DMS53 treated with DMSO at 0.1 percent for 48 hours (cell line): ENCODE measurements around the gene TTC28.
"Not testable (repeated sequence)": the region's sequence is repeated elsewhere in the genome, so short reads cannot be mapped to it uniquely, and the experiment has no call there.

ENCODE experiments used
- DNase-seq: peaks from one replicate; lab custom pipeline; 2025; ENCODE audit not compliant: unreplicated experiment; lab: John Stamatoyannopoulos, UW

Gene TTC28

DNA sequence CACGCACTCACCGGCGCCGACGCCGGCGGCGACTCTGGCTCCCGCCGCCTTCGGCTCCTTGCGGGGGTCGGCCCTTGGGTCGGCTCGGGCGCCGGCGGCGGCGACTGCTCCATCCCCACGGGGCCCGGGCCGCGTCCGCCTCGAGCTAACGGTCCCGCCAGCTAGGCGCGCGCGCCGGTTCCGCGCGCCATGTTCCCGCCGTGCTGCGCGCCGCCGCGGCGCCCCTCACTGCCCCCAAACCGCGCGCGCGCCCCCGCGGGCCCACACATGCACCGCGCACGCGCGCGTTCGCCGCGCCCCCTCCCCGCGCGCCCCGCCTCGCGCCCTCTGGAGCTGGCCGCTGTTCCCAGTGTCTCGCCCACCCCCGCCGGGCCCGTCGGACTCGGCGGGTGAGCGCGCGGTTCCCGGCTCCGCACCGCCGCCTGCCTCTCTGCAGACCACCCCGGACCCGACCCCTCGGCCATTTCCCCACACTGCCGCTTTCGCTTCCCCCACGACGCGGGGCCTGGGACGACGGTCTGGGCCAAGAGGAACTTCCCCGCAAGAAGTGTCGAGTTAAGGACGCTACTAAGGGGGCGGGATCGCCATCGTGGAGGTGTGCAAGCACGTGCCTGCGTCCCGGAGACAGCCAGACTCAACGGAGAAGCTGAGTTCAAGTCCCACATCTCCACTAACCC lies at the start of gene TTC28:
Gene TTC28 (minus strand): TSS at position 230 of the 677 bp plus-strand sequence. CDS start 117 bp downstream, at position 113.
- not testable (repeated sequence) for DNase-seq

DNA sequence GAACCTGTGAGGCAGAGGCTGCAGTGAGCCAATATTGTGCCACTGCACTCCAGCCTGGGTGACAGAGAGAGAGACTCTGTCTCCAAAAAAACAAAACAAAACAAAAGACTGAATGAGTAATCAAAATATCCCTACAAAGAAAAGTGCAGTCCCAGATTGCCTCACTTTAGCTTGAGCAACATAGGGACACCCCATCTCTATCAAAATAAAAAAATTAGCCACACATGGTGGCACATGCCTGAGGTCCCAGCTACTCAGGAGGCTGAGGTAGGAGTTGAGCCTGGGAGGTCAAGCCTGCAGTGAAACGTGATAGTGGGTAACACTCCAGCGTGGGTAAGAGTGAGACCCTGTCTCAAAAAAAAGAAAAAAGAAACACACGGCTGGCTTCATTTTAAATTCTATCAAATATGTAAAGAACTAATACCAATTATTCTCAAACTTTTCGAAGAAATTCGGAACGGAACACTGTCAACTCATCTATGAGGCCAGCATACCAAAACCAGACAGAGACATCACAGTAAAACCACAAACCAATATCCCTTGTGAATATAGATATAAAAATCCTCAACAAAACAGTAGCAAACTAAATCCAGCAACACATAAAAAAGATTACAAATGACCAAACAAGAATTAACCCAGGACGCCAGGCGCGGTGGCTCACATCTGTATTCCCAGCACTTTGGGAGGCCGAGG lies 49.1 kb upstream of the TTC28 start:
- no peak for DNase-seq

DNA sequence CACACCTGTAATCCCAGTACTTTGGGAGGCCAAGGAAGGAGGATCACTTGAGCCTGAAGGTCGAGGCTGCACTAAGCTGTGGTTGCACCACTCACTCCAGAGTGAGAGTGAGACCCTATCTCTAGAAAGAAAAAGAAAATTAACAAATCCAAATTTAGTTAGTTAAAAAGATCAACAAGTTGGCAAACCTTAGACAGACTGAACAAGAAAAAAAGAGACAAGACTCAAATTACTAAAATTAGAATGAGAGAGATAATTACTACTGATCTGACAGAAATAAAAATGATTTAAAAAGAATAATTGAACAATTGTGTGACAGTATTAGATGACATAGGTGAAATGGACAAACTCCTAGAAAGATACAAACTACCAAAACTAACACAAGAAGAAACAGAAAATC lies 48.4 kb upstream of the TTC28 start:
- DNase-seq, result no peak

DNA sequence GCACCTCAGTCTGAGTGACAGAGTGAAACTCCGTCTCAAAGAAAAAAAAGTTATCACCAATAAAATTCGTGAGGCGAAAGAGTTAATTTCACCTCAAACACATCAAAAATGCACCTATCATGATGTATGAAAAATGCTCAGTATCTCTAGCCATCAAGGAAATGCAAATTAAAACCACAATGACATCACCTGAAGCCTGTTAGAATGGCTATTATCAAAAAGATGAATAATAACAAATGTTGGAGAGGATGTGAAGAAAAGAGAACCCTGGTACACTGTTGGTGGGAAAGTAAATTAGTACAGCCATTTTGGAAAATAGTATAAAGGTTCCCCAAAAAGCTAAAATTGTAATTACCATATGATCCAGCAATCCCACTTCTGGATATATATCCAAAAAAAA lies 38.4 kb upstream of the TTC28 start:
- no peak for DNase-seq

DNA sequence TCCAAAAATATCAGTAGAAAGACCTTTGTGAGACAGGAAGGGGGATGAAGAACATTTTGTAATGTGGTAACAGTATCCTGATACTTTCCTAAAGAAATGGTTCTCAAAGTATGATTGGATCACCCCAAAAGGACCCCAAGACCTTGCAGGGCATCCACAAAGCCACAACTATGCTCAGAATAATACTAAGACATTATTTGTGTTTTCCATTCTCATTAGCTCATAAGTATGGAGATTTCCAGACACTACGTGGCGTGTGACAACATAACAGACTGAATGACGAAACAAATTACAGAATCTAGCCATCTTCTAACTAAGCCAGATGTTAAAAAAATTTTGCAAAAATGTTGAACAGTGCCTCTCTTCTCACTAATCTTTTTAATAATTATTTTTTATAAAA lies 37.0 kb upstream of the TTC28 start:
- DNase-seq, result no peak

DNA sequence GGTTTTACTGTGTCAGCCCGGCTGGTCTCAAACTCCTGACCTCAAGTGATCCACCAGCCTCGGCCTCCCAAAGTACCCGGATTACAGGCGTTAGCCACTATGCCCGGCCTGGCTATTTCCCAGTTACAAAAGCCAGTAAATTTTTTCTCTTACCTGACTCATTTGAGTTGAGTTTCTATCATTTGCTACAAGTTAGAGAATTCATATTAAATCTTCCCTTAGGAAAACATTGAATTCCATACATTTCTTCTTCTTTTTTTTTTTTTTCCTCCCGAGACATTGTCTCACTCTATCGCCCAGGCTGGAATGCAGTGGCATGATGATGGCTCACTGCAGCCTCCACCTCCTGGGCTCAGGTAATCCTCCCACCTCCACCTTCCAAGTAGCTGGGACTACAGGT lies 36.0 kb upstream of the TTC28 start:
- DNase-seq, result no peak

DNA sequence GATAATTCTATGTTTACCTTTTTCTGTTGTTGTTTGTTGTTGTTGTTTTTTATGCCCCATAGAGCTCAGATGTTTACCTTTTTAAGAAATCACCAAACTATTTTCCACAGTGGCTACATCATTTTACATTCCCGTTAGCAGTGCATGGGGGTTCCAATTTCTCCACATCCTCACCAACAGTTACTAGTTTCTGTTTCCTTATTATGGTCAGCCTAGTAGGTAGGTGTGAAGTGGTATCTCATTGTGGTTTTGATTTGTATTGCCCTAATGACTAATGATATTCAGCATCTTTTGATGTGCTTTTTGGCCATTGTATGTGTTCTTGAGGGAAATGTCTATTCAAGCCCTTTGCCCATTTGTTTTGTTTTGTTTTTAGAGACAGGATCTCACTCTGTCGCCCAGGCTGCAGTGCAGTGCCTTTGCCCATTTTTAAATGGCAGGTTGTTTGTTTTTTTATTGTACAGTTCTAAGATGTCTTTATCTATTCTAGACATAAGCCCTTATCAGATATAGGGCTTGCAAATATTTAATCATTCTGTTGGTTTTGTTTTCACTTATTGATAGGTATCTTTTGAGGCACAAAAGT lies 34.5 kb upstream of the TTC28 start:
- DNase-seq, result no peak

DNA sequence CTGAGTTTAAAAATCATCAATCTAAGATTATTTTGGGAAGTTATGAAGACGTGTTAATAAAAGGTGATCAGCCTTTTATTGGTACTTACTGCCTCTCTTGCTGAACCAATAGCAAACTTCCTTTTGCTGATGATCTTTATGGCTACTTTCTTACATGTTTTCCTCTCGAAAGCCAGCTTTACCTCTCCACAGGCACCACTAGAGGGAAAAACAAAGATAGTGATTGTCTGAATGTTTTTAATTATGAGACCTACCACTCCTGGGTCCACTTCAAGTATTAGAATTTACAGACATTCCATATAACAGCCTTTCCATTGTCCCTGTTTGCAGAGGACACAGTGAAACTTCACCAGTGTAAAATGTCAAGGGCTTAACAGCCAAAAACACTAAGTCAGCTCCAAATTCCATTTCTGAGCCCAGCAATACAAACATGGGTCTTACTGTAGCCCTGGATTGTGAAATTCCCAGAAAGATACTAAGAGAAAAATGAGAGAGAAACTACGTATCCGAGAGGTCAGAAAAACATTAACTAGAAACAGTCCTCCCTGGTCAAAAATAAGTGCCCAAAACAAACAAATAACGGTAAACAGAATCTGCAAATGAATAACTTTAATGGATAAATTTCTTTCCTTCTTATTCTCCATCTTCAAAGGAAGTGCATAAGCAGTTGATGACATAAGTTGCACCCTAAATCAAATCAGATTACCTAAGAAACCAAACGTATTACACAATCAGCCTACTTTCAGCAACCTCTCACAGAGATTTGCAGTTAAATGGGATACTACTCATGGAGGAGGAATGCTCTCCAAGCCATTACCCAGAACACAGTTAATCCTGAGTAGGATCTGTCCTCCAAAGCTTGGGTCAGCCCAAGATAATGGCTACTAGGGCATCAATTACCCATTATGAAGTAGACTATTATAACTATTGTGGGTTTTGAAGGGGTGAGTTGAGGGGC lies 32.5 kb upstream of the TTC28 start:
- DNase-seq, result no peak

DNA sequence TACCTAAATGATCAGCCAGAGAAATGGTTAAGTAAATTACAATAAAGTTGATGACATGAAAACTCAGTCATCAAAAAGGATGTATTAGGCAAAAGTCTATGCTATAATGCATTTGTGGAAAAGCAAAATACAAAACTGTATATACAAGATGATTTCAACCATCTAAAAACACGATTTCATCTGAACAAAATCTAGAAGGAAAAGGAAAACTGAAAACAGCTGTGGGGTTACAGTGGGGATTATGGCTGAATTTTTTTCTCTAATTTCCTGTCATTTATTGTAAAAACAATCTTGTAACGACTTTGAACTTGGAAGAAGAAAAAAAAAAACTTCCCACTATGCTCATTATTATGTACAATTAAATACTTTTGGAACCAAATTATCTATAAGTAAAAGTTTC lies 31.7 kb upstream of the TTC28 start:
- DNase-seq, result no peak

DNA sequence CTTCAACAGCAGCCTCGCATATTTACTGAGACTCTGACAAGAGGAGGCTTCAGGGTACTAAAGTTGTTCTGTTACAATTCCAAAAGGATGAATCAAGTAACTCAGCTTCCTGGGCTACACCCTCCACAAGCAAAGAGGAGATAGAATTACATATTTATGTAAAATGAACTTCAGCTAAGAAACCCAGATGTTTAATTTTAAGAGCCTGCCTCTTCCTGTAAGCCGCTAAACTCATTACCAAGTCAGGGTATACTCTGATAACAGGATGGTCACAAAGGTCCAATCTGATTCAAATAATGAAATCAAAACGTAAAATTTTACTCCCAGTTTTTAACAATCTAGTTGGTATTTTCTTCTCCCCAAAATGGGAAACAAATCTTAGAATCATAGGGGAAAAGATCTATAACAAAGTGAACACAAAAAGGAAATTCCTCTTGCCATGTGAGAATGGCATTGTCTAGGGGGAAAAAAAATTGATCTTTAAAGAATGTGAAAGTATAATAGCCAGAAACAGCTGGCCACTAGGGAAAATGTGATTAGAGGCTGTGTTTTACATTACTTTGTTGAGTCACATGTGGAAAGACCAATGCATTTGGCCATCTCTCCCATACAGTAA lies 31.0 kb upstream of the TTC28 start:
- no peak for DNase-seq

DNA sequence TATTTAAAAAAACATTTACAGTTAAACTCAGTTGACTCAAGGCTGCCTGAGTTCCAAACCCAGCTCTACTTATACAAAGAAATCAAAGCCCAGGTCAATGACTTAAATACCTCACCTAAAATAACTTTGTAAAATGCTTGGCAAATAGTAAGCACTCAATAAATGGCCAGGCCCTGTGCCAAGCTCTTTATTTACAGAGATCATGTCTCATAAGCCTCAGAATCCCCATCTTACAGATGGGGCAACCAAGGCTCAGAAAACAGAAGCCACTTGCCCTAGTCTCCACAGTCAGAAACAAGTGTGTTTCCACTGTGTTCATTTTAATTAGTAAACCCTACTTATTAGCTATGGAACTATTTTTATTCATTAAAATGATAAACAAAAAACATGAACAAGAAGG lies 30.5 kb upstream of the TTC28 start:
- no peak for DNase-seq

DNA sequence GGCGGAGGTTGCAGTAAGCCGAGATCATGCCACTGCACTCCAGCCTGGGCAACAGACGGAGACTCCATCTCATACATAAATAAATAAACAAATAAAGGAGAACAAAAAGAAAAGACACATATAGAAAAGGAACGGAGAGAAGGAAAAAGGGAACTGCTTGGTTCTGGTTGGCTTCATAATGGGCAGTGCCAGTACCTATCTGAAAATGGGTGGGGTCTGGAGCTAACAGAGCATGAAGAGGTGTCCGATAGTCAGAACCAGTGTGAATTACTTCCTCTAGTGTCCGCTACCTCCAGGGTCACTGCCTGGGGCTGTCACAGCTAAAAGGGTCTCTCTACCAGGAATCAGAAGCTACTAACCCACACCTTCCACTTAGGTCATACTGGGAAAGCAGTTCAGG lies 27.2 kb upstream of the TTC28 start:
- no peak for DNase-seq

DNA sequence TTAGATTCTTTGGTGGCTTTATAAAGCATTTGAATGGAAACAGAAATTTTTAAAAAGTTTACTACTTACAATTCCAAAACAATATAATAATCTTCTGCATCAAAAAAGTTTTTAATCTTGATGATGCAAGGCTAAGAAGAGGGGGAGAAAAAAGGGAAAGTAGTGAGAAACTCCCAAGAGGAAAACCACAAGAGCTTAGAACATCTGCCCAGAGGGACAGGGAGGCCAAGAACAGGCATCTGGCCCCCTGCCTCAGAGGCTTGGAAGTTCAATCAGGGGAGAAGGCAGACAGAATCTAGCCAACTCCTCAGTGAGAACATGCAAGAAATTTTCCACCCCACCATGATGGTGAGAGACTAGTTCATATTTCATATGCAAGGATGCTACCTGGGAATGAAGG lies 23.8 kb upstream of the TTC28 start:
- no peak for DNase-seq

DNA sequence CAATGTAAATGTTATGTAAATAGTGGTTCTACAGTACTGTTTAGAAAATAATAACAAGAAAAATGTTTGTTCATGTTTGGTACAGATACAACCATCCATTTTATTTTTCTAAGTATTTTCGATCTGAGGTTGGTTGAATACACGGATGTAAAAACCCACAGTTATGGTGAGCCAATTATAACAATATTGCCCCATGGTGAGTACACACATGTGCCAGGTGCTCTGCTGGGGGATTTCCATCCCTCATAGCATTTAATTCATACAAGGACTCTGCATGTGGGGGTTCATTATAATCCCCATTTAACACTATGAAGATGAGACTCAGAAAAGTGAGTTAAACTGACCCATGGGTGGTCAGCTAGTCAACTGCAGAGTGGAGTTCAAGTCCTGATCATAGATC lies 23.3 kb upstream of the TTC28 start:
- no peak for DNase-seq

DNA sequence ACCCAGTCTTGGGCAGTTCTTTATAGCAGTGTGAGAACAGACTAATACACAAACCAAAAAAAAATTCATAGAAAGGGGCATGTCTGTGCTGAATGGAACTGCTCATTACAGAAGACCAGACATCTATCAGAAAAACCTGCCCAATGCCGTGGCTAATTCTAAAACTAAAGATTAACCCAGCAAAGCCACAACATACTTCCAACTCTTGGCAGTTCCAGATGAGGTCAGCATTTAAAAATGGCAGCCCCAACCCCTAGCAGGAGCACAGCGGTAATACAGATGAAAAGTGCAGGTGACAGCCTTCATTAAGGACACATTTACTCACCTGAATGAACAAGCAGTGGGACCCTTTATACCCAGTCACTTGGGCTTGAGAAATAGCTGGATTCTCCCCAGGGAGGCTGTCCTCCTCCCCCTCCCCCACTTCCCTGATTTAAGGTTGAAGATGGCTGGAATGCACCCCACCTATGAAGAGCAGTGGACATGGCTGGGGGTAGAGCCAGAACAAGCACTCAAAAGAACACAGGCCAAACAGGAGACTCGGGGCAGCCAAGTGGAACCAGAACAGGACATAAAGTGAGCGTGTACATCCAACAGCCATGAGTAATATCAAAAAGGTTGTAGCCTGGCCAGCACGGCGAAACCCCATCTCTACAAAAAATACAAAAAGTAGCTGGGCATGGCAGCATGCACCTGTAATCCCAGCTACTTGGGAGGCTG lies 13.6 kb upstream of the TTC28 start:
- DNase-seq, result not testable (repeated sequence)

DNA sequence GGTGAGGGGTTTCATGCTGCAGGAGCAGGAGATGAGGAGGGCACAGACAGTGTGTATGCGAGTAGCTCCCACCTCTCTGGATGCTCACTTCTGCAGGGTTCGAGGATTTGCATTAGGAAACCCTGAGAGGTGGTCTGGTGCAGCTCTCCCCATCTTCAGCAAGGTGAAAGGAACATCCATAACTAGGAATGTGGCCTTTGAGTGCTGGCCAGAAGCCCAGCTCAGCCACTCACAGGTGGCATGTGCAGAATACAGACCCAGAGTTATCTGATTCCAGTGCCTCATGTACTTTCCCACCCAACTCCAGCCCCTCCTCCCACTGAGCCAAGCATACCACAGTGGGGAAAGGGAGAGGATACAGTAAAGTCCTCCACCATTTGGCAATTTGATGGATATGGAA lies 10.2 kb upstream of the TTC28 start:
- not testable (repeated sequence) for DNase-seq

DNA sequence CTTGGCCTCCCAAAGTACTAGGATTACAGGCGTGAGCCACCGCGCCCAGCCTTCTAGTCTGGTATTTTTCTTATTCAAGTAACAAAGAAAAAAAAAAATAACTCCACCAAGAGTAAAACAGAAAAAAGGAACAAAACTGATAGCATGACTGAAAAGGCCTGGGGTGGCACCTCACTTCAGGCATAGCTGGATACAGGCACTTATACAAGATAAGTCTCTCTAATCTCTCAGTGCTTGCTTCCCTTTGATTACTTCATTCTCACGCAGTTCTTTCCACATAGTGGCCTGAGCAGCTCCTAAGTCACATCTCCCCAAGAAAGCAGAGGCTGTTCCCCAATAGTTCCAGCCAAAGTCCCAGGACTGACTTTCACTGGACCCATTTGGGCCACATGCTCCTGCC lies 3.3 kb upstream of the TTC28 start:
- not testable (repeated sequence) for DNase-seq

DNA sequence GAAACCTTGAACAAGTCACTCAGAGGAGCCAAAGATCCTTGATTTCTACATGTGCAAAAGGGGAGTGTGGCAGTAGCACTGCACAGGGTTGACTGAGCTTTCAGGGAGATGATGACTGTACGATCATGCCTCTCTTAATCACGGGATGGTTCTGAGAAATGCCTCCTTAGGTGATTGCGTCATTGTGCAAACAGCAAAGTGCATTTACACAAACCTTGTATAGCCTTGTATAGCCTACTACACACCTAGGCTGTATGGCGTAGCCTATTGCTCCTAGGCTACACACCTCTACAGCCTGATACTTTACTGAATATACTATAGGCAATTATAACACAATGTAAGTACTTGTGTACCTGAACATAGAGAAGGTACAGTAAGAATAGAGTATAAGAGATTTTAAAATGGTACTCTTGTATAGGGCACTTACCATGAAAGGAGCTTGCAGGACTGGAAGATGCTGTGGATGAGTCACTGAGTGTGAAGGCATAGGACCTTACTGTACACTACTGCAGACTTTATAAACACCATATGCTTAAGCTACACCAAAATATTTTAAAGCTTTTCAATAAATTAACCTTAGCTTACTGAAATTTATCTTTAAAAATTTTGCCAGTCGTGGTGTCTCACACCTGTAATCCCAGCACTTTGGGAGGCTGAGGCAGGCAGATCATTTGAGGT lies 1.3 kb upstream of the TTC28 start:
- peak; percentile 11 for DNase-seq

DNA sequence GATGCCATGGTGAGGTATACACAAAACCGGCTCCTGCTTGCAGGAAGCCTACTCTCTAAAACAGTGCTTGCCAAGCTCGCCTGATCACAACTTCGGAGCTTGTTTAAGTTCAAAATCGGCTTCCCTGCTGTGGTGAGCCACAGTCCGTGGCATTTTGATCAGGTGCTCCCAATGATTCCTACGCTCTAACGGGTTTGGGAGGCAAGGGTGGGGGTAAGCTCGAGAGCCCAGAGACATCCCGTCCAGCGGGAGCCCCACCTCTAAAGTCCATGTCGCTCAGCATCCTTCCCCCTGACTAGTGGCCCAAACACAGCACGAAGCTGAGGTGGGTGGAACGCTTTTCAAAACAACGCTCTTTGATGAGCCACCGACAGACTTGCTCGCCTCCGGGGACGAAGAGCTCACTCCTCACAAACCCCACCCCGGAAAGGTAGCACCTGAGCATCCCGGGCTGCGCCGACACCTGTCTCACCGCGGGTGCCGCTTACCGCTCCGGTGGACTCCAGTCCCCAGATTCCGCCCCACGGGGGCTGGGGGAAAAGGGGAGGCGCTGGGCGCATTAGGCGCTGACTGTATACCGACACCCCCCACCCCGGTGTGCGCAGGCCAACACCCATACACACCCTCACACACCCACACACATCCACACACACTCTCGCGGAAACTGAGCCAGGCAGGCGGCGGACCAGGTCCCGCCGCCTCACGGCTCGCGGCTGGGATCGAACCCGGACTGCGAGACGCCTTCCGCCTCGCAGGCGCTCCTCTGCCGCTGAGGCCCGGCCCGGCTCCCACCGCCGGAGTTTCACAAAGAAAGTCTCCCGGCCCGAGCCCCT lies 646 bp downstream of the TTC28 start:
- DNase-seq, result not testable (repeated sequence)
